Endothelial cell (in vitro differentiated cells): ENCODE results near the gene CD247. TPM values are rescaled to one million over a fixed set of nuclear protein-coding genes. Genes with fewer than 3 reads are reported as not detected.

Experiments used
- DNase-seq: peaks from one replicate; pipeline ENCODE4 v3.0.0; 2021; ENCODE audit warnings: low spot score
- H3K27ac Mint-ChIP-seq: one replicate; pipeline ENCODE4 v1.8.0; 2021; ENCODE audit warnings: mixed read lengths, inconsistent platforms; ENCODE audit not compliant: unreplicated experiment
- H3K27me3 Mint-ChIP-seq: one replicate; pipeline ENCODE4 v1.8.0; 2021; ENCODE audit warnings: mild to moderate bottlenecking, moderate library complexity, mixed read lengths, inconsistent platforms; ENCODE audit not compliant: unreplicated experiment
- H3K36me3 Mint-ChIP-seq: one replicate; pipeline ENCODE4 v1.8.0; 2021; ENCODE audit warnings: mild to moderate bottlenecking, low read depth, mixed read lengths, inconsistent platforms; ENCODE audit not compliant: unreplicated experiment
- H3K4me1 Mint-ChIP-seq: one replicate; pipeline ENCODE4 v1.8.0; 2021; ENCODE audit warnings: mild to moderate bottlenecking, mixed read lengths, inconsistent platforms; ENCODE audit not compliant: unreplicated experiment
- H3K4me3 Mint-ChIP-seq: one replicate; pipeline ENCODE4 v1.8.0; 2021; ENCODE audit warnings: mild to moderate bottlenecking, mixed read lengths, inconsistent platforms; ENCODE audit not compliant: unreplicated experiment
- H3K9me3 Mint-ChIP-seq: one replicate; pipeline ENCODE4 v1.8.0; 2021; ENCODE audit warnings: mixed read lengths, inconsistent platforms; ENCODE audit not compliant: unreplicated experiment
- total RNA-seq: library from RNA; stranded (reverse); fragmentation: NEBNext Ultra II Directional; extraction: Animal tissue kit (Norgen Biotek cat#: 25700); gene quantifications from one replicate; pipeline ENCODE4 v1.2.1, GENCODE V29; 2021; ENCODE audit not compliant: unreplicated experiment
- TF ChIP-seq, protein P1 (sequence below): fragments of 200-600 bp; sonication (generic); IDR thresholded peaks from one replicate; pipeline ENCODE4 v1.5.0; 2021; ENCODE audit warnings: antibody characterized with exemption; ENCODE audit not compliant: unreplicated experiment

The CD247 gene
- total RNA-seq, 1 donor from 2014 or later, result not detected

GRCh38 chr1:167419245-167419644, 99.1 kb downstream of the CD247 start:
- H3K4me1 Mint-ChIP-seq, result peaks cover 11% of the 10 kb centered on the region
- no peak overlapping the region for H3K4me3 Mint-ChIP-seq
- no peaks in the 10 kb centered on the region for H3K9me3 Mint-ChIP-seq
- no peak for DNase-seq
- H3K36me3 Mint-ChIP-seq, result no peaks in the 10 kb centered on the region
- no peaks in the 10 kb centered on the region for H3K27me3 Mint-ChIP-seq
- TF ChIP-seq, protein P1, sequence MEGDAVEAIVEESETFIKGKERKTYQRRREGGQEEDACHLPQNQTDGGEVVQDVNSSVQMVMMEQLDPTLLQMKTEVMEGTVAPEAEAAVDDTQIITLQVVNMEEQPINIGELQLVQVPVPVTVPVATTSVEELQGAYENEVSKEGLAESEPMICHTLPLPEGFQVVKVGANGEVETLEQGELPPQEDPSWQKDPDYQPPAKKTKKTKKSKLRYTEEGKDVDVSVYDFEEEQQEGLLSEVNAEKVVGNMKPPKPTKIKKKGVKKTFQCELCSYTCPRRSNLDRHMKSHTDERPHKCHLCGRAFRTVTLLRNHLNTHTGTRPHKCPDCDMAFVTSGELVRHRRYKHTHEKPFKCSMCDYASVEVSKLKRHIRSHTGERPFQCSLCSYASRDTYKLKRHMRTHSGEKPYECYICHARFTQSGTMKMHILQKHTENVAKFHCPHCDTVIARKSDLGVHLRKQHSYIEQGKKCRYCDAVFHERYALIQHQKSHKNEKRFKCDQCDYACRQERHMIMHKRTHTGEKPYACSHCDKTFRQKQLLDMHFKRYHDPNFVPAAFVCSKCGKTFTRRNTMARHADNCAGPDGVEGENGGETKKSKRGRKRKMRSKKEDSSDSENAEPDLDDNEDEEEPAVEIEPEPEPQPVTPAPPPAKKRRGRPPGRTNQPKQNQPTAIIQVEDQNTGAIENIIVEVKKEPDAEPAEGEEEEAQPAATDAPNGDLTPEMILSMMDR, result no peak
- no peak overlapping the region for H3K27ac Mint-ChIP-seq

DNA sequence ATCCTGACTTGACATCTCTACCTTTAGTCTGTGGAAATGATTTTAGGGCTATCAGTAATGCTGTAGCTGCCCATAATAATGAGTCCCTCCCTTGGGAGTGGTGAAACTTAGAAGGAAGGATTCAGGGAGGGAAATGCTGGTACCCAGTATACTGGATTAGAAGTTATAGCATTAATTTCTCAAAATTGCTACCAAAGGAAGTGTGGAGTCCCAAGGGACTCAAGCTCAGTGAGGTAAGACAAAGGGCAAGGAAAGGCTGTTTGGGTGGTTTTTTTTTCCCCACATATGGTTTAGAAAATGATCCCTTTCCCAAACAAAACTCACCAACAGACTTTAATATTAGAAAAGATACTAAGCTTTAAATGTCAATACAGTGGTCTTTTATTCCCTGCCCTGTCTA, 99.9 kb downstream of the CD247 start:
- Mint-ChIP-seq H3K9me3 (no peaks in the 10 kb centered on the region), H3K4me1 (peaks cover 11% of the 10 kb centered on the region), H3K27me3 (no peaks in the 10 kb centered on the region), H3K36me3 (no peaks in the 10 kb centered on the region), H3K27ac (no peak overlapping the region), H3K4me3 (no peak overlapping the region)
- TF ChIP-seq, protein P1, result no peak
- no peak for DNase-seq

DNA sequence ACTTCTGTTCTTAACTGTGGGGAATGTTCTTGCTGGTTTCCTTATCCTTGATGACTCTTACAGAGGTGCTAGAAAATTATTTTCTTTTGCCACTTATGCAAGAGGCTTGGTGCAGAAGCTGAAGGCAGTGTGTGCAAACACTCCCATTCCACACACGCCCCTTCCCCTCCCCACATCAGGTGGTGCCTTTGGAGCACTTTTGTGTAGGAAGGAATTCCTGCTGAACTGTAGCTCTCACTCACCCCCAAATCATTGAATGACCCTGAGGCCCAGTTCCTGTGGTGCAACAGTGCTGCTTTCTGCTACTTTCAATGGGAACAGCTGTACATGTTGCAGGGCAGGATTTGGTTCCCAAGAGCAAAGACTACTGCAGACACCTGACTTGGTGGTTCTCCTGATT, 101.8 kb downstream of the CD247 start:
- H3K27me3 Mint-ChIP-seq, result no peaks in the 10 kb centered on the region
- H3K4me1 Mint-ChIP-seq, result peaks cover 11% of the 10 kb centered on the region
- H3K36me3 Mint-ChIP-seq, result peaks cover 7% of the 10 kb centered on the region
- H3K4me3 Mint-ChIP-seq, result no peak overlapping the region
- no peaks in the 10 kb centered on the region for H3K9me3 Mint-ChIP-seq
- H3K27ac Mint-ChIP-seq, result no peak overlapping the region
- TF ChIP-seq, protein P1, result no peak
- no peak for DNase-seq

DNA sequence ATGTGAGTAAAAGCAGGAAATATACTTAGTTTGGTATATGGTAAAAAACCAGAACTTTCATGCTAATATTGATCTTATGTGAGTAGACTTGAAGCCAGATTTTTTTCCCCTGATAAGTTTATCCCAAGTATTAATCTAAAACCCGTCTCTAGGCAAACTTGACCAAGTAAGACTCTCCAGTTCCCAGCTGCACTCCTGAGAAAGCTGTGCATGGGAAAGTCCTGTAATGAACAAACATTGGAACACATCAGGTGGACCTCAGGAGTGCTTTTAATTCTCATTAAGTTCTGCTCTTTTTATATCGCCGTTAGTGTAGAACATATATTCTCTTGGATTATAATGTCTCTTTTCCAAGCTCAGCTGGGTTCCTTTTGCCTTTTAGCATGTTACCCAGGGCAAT, 105.0 kb downstream of the CD247 start:
- peaks cover 7% of the 10 kb centered on the region for H3K36me3 Mint-ChIP-seq
- no peaks in the 10 kb centered on the region for H3K9me3 Mint-ChIP-seq
- TF ChIP-seq, protein P1, result no peak
- DNase-seq, result no peak
- H3K4me3 Mint-ChIP-seq, result no peak overlapping the region
- H3K27me3 Mint-ChIP-seq, result no peaks in the 10 kb centered on the region
- H3K27ac Mint-ChIP-seq, result no peak overlapping the region
- peaks cover 11% of the 10 kb centered on the region for H3K4me1 Mint-ChIP-seq

- Mint-ChIP-seq H3K4me1 (peaks cover 11% of the 10 kb centered on the region), H3K9me3 (no peaks in the 10 kb centered on the region), H3K27me3 (no peaks in the 10 kb centered on the region), H3K36me3 (peaks cover 7% of the 10 kb centered on the region), H3K27ac (no peak overlapping the region), H3K4me3 (no peak overlapping the region)
- no peak for DNase-seq
- TF ChIP-seq, protein P1, result no peak
Measured at GRCh38 chr1:167412920-167413319, 105.4 kb downstream of the CD247 start.
